WTC11 (cell line): ENCODE measurements around the gene CALHM4.

Experiments used
- CREB1 ChIP-seq: sonication (generic); formaldehyde crosslinking; IDR thresholded peaks from 2 replicates; pipeline ENCODE4 v1.8.0; 2023; ENCODE audit warnings: mild to moderate bottlenecking, missing genetic modification reagents
- CTCF ChIP-seq: fragments of 200-600 bp; IDR thresholded peaks from 2 replicates; pipeline ENCODE4 v1.8.0; 2022; ENCODE audit warnings: antibody characterized with exemption
- ELF4 ChIP-seq: sonication (generic); formaldehyde crosslinking; IDR thresholded peaks from 2 replicates; pipeline ENCODE4 v1.8.1; 2022; ENCODE audit warnings: low read depth, mild to moderate bottlenecking, moderate library complexity, missing genetic modification reagents
- FOXP1 ChIP-seq: sonication (generic); formaldehyde crosslinking; IDR thresholded peaks from 2 replicates; pipeline ENCODE4 v1.8.0; 2022; ENCODE audit warnings: missing genetic modification reagents, mild to moderate bottlenecking, moderate library complexity, borderline replicate concordance
- JUN ChIP-seq: sonication (generic); formaldehyde crosslinking; IDR thresholded peaks from 2 replicates; pipeline ENCODE4 v1.8.0; 2023; ENCODE audit warnings: mild to moderate bottlenecking, missing genetic modification reagents
- KAT7 ChIP-seq: sonication (generic); formaldehyde crosslinking; IDR thresholded peaks from 2 replicates; pipeline ENCODE4 v1.8.1; 2023; ENCODE audit warnings: missing genetic modification reagents, mild to moderate bottlenecking, borderline replicate concordance
- MLX ChIP-seq: sonication (generic); formaldehyde crosslinking; IDR thresholded peaks from 2 replicates; pipeline ENCODE4 v1.8.1; 2023; ENCODE audit warnings: mild to moderate bottlenecking, missing genetic modification reagents, moderate library complexity
- PREB ChIP-seq: sonication (generic); formaldehyde crosslinking; IDR thresholded peaks from 2 replicates; pipeline ENCODE4 v1.8.1; 2022; ENCODE audit warnings: mild to moderate bottlenecking, missing genetic modification reagents, moderate library complexity, borderline replicate concordance
- SP1 ChIP-seq: sonication (generic); formaldehyde crosslinking; conservative IDR thresholded peaks from 2 replicates; pipeline ENCODE4 v1.8.1; 2022; ENCODE audit warnings: missing genetic modification reagents
- ZNF423 ChIP-seq: fragments of 250-450 bp; sonication (Bioruptor Pico); IDR thresholded peaks from 2 replicates; pipeline ENCODE4 v2.1.2; 2022; ENCODE audit warnings: mild to moderate bottlenecking, moderate library complexity
- TF ChIP-seq, protein P1 (sequence below): sonication (generic); formaldehyde crosslinking; IDR thresholded peaks from 2 replicates; pipeline ENCODE4 v1.8.1; 2023; ENCODE audit warnings: mild to moderate bottlenecking, missing genetic modification reagents, borderline replicate concordance

- TF ChIP-seq CREB1 = no peak
- no peak for TF ChIP-seq CTCF
- no peak for TF ChIP-seq JUN (CRISPR knock-in tag)
- no peak for TF ChIP-seq ZNF423
- TF ChIP-seq, protein P1, sequence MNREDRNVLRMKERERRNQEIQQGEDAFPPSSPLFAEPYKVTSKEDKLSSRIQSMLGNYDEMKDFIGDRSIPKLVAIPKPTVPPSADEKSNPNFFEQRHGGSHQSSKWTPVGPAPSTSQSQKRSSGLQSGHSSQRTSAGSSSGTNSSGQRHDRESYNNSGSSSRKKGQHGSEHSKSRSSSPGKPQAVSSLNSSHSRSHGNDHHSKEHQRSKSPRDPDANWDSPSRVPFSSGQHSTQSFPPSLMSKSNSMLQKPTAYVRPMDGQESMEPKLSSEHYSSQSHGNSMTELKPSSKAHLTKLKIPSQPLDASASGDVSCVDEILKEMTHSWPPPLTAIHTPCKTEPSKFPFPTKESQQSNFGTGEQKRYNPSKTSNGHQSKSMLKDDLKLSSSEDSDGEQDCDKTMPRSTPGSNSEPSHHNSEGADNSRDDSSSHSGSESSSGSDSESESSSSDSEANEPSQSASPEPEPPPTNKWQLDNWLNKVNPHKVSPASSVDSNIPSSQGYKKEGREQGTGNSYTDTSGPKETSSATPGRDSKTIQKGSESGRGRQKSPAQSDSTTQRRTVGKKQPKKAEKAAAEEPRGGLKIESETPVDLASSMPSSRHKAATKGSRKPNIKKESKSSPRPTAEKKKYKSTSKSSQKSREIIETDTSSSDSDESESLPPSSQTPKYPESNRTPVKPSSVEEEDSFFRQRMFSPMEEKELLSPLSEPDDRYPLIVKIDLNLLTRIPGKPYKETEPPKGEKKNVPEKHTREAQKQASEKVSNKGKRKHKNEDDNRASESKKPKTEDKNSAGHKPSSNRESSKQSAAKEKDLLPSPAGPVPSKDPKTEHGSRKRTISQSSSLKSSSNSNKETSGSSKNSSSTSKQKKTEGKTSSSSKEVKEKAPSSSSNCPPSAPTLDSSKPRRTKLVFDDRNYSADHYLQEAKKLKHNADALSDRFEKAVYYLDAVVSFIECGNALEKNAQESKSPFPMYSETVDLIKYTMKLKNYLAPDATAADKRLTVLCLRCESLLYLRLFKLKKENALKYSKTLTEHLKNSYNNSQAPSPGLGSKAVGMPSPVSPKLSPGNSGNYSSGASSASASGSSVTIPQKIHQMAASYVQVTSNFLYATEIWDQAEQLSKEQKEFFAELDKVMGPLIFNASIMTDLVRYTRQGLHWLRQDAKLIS (CRISPR knock-in tag) = no peak
- no peak for TF ChIP-seq KAT7 (CRISPR knock-in tag)
- TF ChIP-seq MLX (CRISPR knock-in tag) = no peak
- TF ChIP-seq PREB (CRISPR knock-in tag) = no peak
- TF ChIP-seq FOXP1 (CRISPR knock-in tag) = no peak
- no peak for TF ChIP-seq SP1
- no peak for TF ChIP-seq ELF4 (CRISPR knock-in tag)
Measured at GRCh38 chr6:116572162-116572561, 18.6 kb downstream of the CALHM4 start.
